H9 (cell line): ENCODE data around the gene ALB. TPM values are rescaled to one million over a fixed set of nuclear protein-coding genes. Genes with fewer than 3 reads are reported as not detected.

ENCODE experiments used
- DNase-seq: peaks from one replicate; pipeline ENCODE4 v3.0.0-alpha.2; 2017
- H2AFZ ChIP-seq: one replicate; pipeline ENCODE4 v1.6.1; 2013; ENCODE audit warnings: mild to moderate bottlenecking, low read length, control low read depth, moderate library complexity
- H2AK5ac ChIP-seq: 2 replicates; pipeline ENCODE4 v1.6.1; 2013; ENCODE audit warnings: low read length, control low read depth, mixed read lengths; ENCODE audit not compliant: insufficient read length
- H2BK120ac ChIP-seq: one replicate; pipeline ENCODE4 v1.6.1; 2013; ENCODE audit warnings: low read depth, mild to moderate bottlenecking, low read length, control low read depth, inconsistent platforms; ENCODE audit not compliant: poor library complexity, severe bottlenecking
- H2BK12ac ChIP-seq: 2 replicates; pipeline ENCODE4 v1.6.1; 2013; ENCODE audit warnings: low read length, control low read depth, mixed read lengths, low read depth; ENCODE audit not compliant: insufficient read length
- H2BK15ac ChIP-seq: 2 replicates; pipeline ENCODE4 v1.6.1; 2013; ENCODE audit warnings: low read depth, low read length, control low read depth
- H2BK20ac ChIP-seq: one replicate; pipeline ENCODE4 v1.6.1; 2013; ENCODE audit warnings: low read depth, mild to moderate bottlenecking, low read length, control low read depth, inconsistent platforms; ENCODE audit not compliant: poor library complexity, severe bottlenecking
- H2BK5ac ChIP-seq: 2 replicates; pipeline ENCODE4 v1.6.1; 2013; ENCODE audit warnings: low read length, control low read depth, mixed read lengths; ENCODE audit not compliant: insufficient read length
- H3K14ac ChIP-seq: 2 replicates; pipeline ENCODE4 v1.6.1; 2013; ENCODE audit warnings: low read length, control low read depth; ENCODE audit not compliant: insufficient read depth
- H3K18ac ChIP-seq: 2 replicates; pipeline ENCODE4 v1.6.1; 2013; ENCODE audit warnings: low read depth, mild to moderate bottlenecking, mixed read lengths, low read length, control low read depth; ENCODE audit not compliant: insufficient read length
- H3K23ac ChIP-seq: 2 replicates; pipeline ENCODE4 v1.6.1; 2013; ENCODE audit warnings: low read length, control low read depth, mixed read lengths, low read depth; ENCODE audit not compliant: insufficient read length
- H3K23me2 ChIP-seq: 2 replicates; pipeline ENCODE4 v1.6.1; 2013; ENCODE audit warnings: low read depth, mild to moderate bottlenecking, mixed read lengths, low read length, control low read depth; ENCODE audit not compliant: insufficient read length, poor library complexity, severe bottlenecking
- H3K27ac ChIP-seq: 2 replicates; pipeline ENCODE4 v1.5.1; 2013; ENCODE audit warnings: low read length, control low read depth, mixed read lengths, low read depth; ENCODE audit not compliant: insufficient read length
- H3K27me3 ChIP-seq: 2 replicates; pipeline ENCODE4 v1.6.1; 2013; ENCODE audit warnings: low read length, control low read depth, inconsistent platforms; ENCODE audit not compliant: insufficient read depth
- H3K4ac ChIP-seq: 2 replicates; pipeline ENCODE4 v1.6.1; 2013; ENCODE audit warnings: low read depth, mild to moderate bottlenecking, control low read depth, inconsistent platforms, low read length, moderate library complexity
- H3K4me1 ChIP-seq: 2 replicates; pipeline ENCODE4 v1.6.1; 2013; ENCODE audit warnings: low read length, control low read depth, inconsistent platforms; ENCODE audit not compliant: insufficient read depth
- H3K4me2 ChIP-seq: 2 replicates; pipeline ENCODE4 v1.6.1; 2013; ENCODE audit warnings: low read length, control low read depth, mixed read lengths; ENCODE audit not compliant: insufficient read length, insufficient read depth
- H3K56ac ChIP-seq: 2 replicates; pipeline ENCODE4 v1.6.1; 2013; ENCODE audit warnings: low read depth, mild to moderate bottlenecking, mixed read lengths, low read length, control low read depth; ENCODE audit not compliant: insufficient read length
- H3K79me1 ChIP-seq: 2 replicates; pipeline ENCODE4 v1.6.1; 2013; ENCODE audit warnings: low read depth, mild to moderate bottlenecking, moderate library complexity, low read length, control low read depth, inconsistent platforms; ENCODE audit not compliant: insufficient read depth, poor library complexity, severe bottlenecking
- H3K79me2 ChIP-seq: 2 replicates; pipeline ENCODE4 v1.6.1; 2013; ENCODE audit warnings: low read length, control low read depth, inconsistent platforms; ENCODE audit not compliant: insufficient read depth
- H3K9ac ChIP-seq: 2 replicates; pipeline ENCODE4 v1.6.1; 2013; ENCODE audit warnings: low read length, control low read depth, mixed read lengths; ENCODE audit not compliant: insufficient read length; ENCODE audit errors: extremely low read depth
- H3K9me3 ChIP-seq: one replicate; pipeline ENCODE4 v1.6.1; 2013; ENCODE audit warnings: low read depth, low read length, inconsistent platforms; ENCODE audit not compliant: control insufficient read depth
- H3T11ph ChIP-seq: one replicate; pipeline ENCODE4 v1.6.1; 2013; ENCODE audit warnings: mild to moderate bottlenecking, low read length, control low read depth, inconsistent platforms
- H4K20me1 ChIP-seq: one replicate; pipeline ENCODE4 v1.6.1; 2013; ENCODE audit not compliant: control insufficient read depth, insufficient read length, insufficient read depth
- H4K5ac ChIP-seq: 2 replicates; pipeline ENCODE4 v1.6.1; 2013; ENCODE audit warnings: low read depth, mild to moderate bottlenecking, mixed read lengths, low read length, control low read depth; ENCODE audit not compliant: insufficient read length
- H4K8ac ChIP-seq: replicated peaks from 2 replicates; pipeline ENCODE4 v1.6.1; 2013; ENCODE audit warnings: low read length, control low read depth, mixed read lengths, low read depth; ENCODE audit not compliant: insufficient read length
- H4K91ac ChIP-seq: 2 replicates; pipeline ENCODE4 v1.6.1; 2013; ENCODE audit warnings: low read depth, mild to moderate bottlenecking, moderate library complexity, mixed read lengths, low read length, control low read depth; ENCODE audit not compliant: insufficient read length
- H3K27ac Mint-ChIP-seq, 3 experiments: 2 replicates in 2 of 3; 3 replicates in 1 of 3; pipeline ENCODE4 v1.8.0; 2020 to 2021; ENCODE audit warnings: mixed read lengths in 3 of 3, mild to moderate bottlenecking in 1 of 3, moderate library complexity in 1 of 3
- H3K27me3 Mint-ChIP-seq: 2 replicates; pipeline ENCODE4 v1.8.0; 2021; ENCODE audit warnings: low read depth, mild to moderate bottlenecking, moderate library complexity, mixed read lengths
- H3K36me3 Mint-ChIP-seq, 3 experiments: 2 replicates in 2 of 3; 3 replicates in 1 of 3; pipeline ENCODE4 v1.8.0; 2020 to 2021; ENCODE audit warnings: low read depth in 3 of 3, mixed read lengths in 3 of 3; ENCODE audit not compliant: insufficient read depth in 1 of 3
- H3K4me1 Mint-ChIP-seq, 2 experiments: 2 replicates each; pipeline ENCODE4 v1.8.0; 2020; ENCODE audit warnings: mixed read lengths in 2 of 2
- H3K4me3 Mint-ChIP-seq, 2 experiments: 2 replicates in 1 of 2; 3 replicates in 1 of 2; pipeline ENCODE4 v1.8.0; 2020 to 2021; ENCODE audit warnings: mild to moderate bottlenecking in 2 of 2, mixed read lengths in 2 of 2, moderate library complexity in 1 of 2
- H3K9me3 Mint-ChIP-seq, 2 experiments: 2 replicates in 1 of 2; 3 replicates in 1 of 2; pipeline ENCODE4 v1.8.0; 2020; ENCODE audit warnings: mild to moderate bottlenecking in 2 of 2, mixed read lengths in 2 of 2, moderate library complexity in 1 of 2
- CTCF ChIP-seq: fragments of 200-600 bp; sonication (generic); conservative IDR thresholded peaks from 3 replicates; pipeline ENCODE4 v1.8.0; 2021; ENCODE audit warnings: antibody characterized with exemption, mild to moderate bottlenecking
- WGBS: extraction: QIAGEN DNeasy Blood & Tissue Kit; methylation state at CpG from one replicate; pipeline ENCODE4 v1.1.7; 2013; ENCODE audit warnings: missing lambda C conversion rate, low lambda C conversion rate, mixed read lengths; ENCODE audit not compliant: insufficient read length; ENCODE audit errors: extremely low coverage; 5-methylcytosine and 5-hydroxymethylcytosine counted together
- total RNA-seq: library from RNA; stranded (reverse); gene quantifications from 2 replicates; pipeline ENCODE4 v1.2.1, GENCODE V29; 2021

The ALB gene
- total RNA-seq, 1 experiment from 2014 or later, result not detected

GRCh38 chr4:73450398-73451004, 46.4 kb downstream of the ALB start:
- DNase-seq, result peak; percentile 35
- H3K9me3 Mint-ChIP-seq, result no peaks in the 10 kb centered on the region
- Histone ChIP-seq H2BK5ac (no peak overlapping the region), H4K91ac (no peak overlapping the region), H4K5ac (no peak overlapping the region), H3K4me2 (no peak overlapping the region), H3K9ac (no peak overlapping the region), H3K23me2 (peaks cover 3% of the 10 kb centered on the region), H3K18ac (peak overlapping the region; percentile 67), H2AFZ (peak overlapping the region; percentile 18), H3K14ac (peak overlapping the region; percentile 77; the same call in 1 of the 2 replicates), H4K8ac (no peak overlapping the region), H3K56ac (peak overlapping the region; percentile 74), H2BK15ac (no peak overlapping the region), H2BK20ac (no peak overlapping the region), H3K4ac (no peak overlapping the region), H3K23ac (no peak overlapping the region), H2BK120ac (no peak overlapping the region), H2BK12ac (no peak overlapping the region), H3K27ac (no peak overlapping the region), H4K20me1 (no peaks in the 10 kb centered on the region), H3T11ph (no peak overlapping the region), H2AK5ac (no peak overlapping the region), H3K79me1 (no peaks in the 10 kb centered on the region), H3K79me2 (no peaks in the 10 kb centered on the region), H3K4me1 (peaks cover 15% of the 10 kb centered on the region; the same call in 1 of the 2 replicates), H3K27me3 (no peaks in the 10 kb centered on the region), H3K9me3 (no peaks in the 10 kb centered on the region)
- no peaks in the 10 kb centered on the region for H3K27me3 Mint-ChIP-seq
- H3K27ac Mint-ChIP-seq, result peak overlapping the region; percentile 76 to 96 (median 77)
- H3K36me3 Mint-ChIP-seq, result no peaks in the 10 kb centered on the region
- peaks cover 51 to 57% of the 10 kb centered on the region in 2 experiments for H3K4me1 Mint-ChIP-seq
- peak overlapping the region; percentile 46 to 63; a peak in 4 of 5 replicates for H3K4me3 Mint-ChIP-seq
- no peak for TF ChIP-seq CTCF
- WGBS, result no CpG with 5 or more reads among the region's 9 CpGs
